Measurements from ENCODE around the gene TAS1R2.
"Not testable (repeated sequence)": the region's sequence is repeated elsewhere in the genome, so short reads cannot be mapped to it uniquely, and the experiment has no call there.

TAS1R2 gene

GRCh38 chr1:18868801-18869424 is 9.5 kb upstream of the TAS1R2 start:
- DNase-seq (ENCODE audit: low read depth): no peak

DNA sequence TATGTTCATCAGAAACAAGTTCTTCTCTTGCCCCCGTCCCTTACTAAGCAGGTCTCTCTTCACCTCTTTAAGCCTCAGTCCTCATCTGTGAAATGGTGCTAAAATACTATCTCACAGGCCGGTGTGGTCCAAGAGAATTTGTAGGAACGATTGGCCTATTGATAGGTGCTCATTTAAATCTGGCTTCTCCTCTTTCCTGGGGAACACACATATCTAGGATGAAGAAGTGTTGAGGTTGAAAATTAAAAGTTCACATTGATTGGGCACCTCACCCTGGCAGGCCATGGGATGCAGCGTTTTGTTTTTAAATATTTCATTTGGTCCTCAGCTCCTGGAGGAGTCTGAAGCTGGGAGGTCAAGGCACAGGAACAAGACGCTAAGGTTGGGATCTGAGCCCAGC is 8.9 kb upstream of the TAS1R2 start:
- no peak for DNase-seq (ENCODE audit: low read depth)

GRCh38 chr1:18866846-18867245 is 7.4 kb upstream of the TAS1R2 start:
- DNase-seq (ENCODE audit: low read depth): no peak

DNA sequence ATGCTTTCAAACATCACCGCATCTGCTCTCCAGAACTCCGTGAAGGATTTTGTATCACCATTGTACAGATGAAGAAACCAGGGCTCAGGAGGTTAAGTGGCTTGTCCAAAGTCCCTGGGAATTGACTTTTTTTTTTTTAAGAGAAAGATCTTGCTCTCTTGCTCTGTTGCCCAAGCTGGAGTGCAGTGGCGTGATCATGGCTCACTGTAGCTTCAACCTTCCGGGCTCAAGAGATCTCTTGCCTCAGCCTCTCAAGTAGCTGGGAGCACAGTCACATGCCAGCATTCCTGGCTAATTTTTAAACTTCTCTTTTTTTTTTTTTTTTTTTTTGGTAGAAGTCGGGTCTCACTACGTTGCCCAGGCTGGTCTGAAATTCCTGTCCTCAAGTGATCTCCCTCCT is 6.9 kb upstream of the TAS1R2 start:
- no peak for DNase-seq (ENCODE audit: low read depth)

DNA sequence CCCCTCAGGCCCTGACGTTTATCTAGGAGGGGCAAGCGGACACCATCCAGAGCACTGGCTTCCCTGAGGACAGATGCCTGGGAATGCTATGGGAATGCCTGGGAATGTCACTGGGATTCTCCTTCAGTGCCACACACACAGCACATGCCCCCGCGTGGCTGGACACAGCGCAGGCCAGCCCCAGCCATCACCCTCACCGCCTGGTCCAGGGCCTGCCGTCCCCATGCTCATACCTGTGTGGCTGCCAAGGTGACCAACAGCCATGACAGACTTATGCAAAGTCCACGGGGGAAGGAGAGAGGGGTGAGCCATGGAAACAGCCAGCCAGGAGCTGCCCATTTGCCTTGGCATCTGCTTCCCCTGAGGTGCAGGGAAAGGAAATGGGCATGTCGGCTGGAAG is 5.7 kb upstream of the TAS1R2 start:
- no peak for DNase-seq (ENCODE audit: low read depth)

GRCh38 chr1:18861590-18861989 is 2.1 kb upstream of the TAS1R2 start:
- no peak for DNase-seq (ENCODE audit: low read depth)

DNA sequence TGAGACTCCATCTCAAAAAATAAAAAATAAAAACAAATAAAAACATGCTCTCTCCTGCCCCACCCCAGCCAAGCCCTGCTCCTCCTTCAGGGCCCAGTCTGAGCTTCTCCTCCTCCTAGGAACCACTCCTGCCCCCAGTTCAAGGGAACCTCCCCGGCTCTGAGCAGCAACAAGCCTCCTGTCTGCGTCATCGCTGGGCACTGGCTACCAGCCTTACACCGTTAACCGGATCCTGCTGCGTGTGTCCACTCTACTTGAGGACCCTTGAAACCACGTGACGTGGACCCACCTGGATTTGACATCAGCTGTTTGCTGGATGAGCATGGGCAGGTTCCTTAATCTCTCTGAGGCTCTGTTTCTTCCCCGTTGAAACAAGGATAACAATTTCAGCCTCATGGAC is 1.6 kb upstream of the TAS1R2 start:
- DNase-seq (ENCODE audit: low read depth): no peak

DNA sequence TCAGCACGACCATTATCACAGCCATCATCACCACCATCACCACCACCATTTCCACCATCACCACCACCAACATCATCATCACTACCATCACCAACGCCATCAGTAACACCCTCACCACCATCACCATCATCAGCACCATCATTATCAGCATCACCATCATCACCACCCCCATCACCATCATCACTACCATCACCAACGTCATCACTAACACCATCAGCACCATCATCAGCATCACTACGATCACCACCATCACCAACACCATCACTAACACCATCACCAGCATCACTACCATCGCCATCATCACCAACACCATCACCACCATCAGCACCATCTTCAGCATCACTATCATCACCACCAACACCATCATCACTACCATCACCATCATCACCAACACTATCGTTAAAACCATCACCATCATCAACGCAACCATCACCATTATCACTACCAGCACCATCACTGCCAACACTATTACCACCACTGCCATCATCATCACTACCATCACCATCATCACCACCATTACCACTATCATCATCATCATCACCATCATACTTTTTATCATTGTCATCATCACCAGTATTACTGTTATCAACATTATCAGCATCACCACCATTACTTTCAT is 1.3 kb downstream of the TAS1R2 start:
- DNase-seq (ENCODE audit: low read depth): no peak

DNA sequence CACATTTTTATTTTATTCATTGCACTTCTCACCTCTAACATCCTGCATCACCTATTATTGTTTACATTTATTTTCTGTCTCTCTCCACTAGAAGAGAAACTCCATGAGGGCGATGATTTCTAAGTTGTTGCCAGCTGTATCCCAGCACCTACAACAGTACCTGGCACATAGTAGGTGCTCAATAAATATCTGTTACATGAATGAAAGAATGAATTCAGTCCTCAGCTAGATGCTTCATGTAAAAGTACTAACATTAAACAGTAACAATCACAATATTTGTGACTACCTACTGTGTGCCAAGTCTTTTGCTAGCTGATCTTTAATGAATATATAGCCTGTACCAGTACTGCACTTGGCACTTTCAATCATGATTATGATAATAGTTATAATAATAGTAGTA is 3.0 kb downstream of the TAS1R2 start:
- DNase-seq (ENCODE audit: low read depth): no peak

- DNase-seq (ENCODE audit: low read depth): no peak
These were observed 3.9 kb downstream of the TAS1R2 start for GRCh38 chr1:18855573-18855972.

DNA sequence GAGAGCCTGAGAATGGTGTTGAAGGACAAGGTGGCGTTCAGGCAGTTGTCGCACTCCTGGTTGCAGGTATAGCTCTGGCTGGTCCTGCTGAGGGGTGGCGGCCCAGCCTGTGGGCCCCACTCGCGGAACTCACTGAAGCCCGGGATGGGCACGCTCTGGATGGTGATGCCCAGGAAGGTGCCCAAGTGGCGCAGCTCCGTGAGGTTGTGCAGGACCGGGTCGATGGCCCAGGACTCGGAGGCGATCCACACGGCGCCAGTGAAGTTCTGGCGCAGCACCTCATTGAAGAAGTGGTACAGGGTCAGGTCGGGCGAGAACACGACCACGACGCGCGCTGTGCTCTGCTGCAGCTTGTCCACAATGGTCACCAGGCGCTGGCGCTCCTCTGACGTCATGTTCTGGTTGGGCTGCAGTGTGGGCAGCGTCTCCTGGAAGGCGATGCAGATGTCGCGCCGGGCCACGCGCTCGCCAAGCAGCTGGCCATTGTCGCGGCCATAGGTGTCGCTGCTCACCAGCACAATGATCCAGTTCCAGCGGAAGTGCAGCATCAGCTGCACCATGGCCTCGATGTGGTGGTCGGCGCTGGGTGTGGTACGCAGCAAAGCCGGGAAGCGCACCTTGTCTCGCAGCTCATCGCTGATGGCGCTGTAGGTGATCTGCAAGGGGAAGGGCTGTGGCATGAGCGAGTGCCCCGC is 5.0 kb downstream of the TAS1R2 start:
- no peak for DNase-seq (ENCODE audit: low read depth)

- no peak for DNase-seq (ENCODE audit: low read depth)
These were observed 7.0 kb downstream of the TAS1R2 start for GRCh38 chr1:18852501-18852900.

- DNase-seq (ENCODE audit: low read depth): no peak
These were observed 10.2 kb downstream of the TAS1R2 start for GRCh38 chr1:18849261-18849711.

DNA sequence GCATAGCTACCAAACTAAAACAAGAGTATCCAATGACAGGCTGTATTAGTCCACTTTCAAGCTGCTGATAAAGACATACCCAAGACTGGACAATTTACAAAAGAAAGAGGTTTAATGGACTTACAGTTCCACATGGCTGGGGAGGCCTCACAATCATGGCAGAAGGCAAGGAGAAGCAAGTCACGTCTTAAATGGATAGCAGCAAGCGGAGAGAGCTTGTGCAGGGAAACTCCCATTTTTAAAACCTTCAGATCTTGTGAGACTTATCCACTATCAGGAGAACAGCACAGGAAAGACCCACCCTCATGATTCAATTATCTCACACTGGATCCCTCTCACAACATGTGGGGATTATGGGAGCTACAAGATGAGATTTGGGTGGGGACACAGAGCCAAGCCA is 11.7 kb downstream of the TAS1R2 start:
- DNase-seq (ENCODE audit: low read depth): not testable (repeated sequence)

GRCh38 chr1:18840145-18840544 is 19.3 kb downstream of the TAS1R2 start:
- DNase-seq (ENCODE audit: low read depth): no peak

- no peak for DNase-seq (ENCODE audit: low read depth)
These were observed 22.8 kb downstream of the TAS1R2 start for GRCh38 chr1:18836654-18837053.

- not testable (repeated sequence) for DNase-seq (ENCODE audit: low read depth)
These were observed 27.1 kb downstream of the TAS1R2 start for GRCh38 chr1:18832319-18832718.

DNA sequence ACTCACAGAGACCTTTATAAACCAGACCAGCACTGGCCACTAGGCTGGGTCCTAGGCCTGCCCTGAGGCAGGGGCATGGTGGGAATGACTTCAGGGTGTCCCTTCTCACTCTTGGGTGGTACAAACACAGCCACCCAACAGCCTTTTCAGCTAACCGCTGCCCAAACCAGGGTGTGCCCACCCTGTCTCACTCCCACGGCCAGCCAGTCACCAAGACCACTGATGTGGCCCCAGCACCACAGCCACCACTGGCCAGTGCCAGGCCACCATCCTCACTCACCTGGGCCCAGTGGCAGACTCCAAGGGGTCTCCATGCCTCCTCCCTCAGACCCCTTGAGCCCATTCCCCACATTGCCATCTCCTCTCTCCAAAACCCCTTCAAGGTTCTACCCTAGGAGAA is 27.8 kb downstream of the TAS1R2 start:
- DNase-seq (ENCODE audit: low read depth): no peak

DNA sequence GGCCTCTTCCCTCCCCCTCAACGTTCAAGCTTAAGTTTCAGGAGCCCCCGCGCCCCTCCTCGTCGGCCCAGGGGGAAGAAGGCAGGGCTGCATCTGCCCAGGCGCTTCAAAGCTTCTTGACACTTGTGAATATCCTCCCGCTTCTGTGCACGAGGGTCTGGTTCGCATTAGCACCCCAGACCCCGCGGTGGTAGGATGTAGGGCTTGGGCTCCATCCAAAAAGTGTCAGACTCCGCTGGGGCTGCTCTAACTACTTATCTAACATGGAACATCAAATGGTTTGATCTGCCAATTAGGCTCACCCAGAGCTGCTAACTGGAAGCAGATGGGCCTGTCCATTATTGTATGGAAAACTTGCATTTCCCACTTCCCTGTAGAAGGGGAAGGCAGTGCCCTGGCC is 28.9 kb downstream of the TAS1R2 start:
- DNase-seq (ENCODE audit: low read depth): no peak

- no peak for DNase-seq (ENCODE audit: low read depth)
These were observed 29.8 kb downstream of the TAS1R2 start for GRCh38 chr1:18829671-18830070.

DNA sequence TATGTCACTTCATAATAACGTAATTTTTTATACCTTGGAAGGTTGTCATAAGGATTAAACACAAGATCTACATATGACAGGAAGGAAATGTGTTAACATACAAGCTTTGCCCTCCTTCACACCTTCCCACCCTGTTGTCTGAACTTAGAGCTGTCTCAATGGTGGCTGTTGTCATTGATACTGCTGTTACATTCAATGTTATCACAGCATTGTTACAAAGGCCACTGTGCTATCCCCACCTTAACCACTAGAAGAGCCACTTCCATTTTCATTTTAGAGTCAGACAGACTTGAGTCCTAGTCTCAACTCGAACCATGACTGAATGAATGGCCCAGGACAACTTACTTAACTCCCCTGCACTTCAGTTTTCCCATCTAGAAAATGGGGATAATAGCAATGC is 31.2 kb downstream of the TAS1R2 start:
- DNase-seq (ENCODE audit: low read depth): no peak

DNA sequence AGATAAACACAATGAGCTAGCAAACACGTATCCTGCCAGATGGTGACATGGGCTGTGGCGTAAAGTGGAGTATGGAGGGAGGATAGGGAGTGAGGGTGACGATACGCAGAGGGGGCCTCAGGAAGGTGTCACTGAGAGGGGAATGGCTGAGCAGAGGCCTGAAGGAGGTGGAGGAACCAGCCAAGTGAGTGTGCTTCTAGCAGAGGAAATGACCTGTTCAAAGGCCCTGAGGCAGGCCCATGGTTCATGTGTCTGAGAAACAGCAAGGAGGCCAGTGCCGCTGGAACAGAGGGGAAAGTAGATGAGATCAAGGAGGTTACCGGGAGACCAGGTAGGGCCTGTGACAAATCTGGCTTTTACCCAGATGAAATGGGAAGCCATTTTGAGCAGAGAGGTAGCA is 36.0 kb downstream of the TAS1R2 start:
- no peak for DNase-seq (ENCODE audit: low read depth)

- peak; percentile 35 for DNase-seq (ENCODE audit: low read depth)
These were observed 38.4 kb downstream of the TAS1R2 start for GRCh38 chr1:18820791-18821641.

Data from stimulated activated CD8-positive, alpha-beta memory T cell treated with anti-CD3 and anti-CD28 coated beads, Interleukin-15, amount 100 ng/mL, for 24 hours (primary cell).